HG02840 (cell line): ENCODE measurements around the gene HCN2.

ENCODE experiments used
- ATAC-seq: cut with Tn5 transposase; IDR thresholded peaks from one replicate; pipeline ENCODE4 v1.9.1; 2021; ENCODE audit warnings: mild to moderate bottlenecking, moderate library complexity, moderate number of reproducible peaks; ENCODE audit not compliant: unreplicated experiment, low FRiP score

Gene HCN2

DNA sequence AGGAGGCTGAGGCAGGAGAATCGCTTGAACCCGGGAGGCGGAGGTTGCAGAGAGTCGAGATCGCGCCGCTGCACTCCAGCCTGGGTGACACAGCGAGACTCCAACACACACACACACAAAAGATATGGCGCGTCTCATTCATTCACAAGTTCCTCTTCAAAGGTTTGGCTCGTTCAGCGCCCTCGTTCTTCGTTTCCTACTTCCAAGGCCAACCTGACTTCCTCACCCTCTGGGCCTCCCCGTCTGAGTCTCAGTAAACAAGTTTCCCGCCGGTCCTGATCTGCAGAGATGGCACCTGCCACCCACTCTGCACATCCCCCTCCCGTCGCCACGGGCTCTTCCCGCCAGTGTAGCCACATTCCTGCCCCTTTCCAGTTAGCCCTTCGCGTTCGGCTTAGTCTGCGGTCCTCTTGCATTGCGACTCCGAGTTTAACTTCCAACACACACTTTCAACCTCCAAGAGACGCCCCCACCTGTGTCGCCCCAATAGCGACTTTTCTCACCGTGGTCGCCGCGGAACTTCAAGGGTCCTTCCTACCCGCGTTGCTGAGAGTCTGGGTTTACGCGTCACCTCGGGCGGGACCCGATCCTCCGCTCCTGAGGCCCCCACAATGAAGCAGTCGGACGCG is 18.6 kb upstream of the HCN2 start:
- no peak for ATAC-seq

DNA sequence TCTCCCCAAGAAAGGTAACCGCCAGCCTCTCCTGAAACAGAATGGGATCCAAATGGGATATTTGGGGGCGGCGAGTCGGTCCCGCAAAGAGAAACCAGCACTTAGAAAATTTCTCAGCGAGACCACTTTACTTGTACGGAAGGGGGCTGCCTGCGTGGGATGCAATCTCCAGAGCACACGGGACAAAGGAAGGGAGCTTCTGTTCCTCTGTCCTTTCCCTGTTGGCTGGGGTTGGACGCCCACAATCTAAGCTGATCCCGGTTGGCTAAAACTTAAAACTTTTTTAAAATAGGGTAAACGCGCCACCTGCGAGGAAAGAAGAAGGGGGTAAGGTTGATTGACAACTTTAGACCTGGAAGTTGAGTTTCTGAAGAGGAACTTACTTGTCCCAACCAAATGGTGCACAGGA is 18.1 kb upstream of the HCN2 start:
- no peak for ATAC-seq

DNA sequence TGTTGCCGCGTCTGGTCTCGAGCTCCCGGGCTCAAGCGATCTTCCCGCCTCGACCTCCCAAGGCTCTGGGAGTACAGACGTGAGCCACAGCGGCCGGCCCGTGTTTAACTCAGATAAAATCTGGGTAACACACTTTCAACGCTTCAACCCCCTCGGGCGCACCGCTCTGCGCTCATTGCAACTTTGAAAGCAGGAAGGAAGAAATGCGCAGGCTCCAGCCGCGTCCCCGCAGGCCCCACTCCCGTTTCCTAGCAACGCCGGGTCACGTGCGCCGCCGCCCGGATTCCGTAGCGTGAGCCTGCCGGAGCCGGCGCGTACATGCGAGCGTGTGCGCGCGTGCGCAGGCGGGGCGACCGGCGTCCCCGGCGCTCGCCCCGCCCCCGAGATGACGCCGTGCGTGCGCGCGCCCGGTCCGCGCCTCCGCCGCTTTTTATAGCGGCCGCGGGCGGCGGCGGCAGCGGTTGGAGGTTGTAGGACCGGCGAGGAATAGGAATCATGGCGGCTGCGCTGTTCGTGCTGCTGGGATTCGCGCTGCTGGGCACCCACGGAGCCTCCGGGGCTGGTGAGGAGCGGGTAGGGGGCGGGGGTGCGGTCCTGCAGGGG is 17.4 kb upstream of the HCN2 start, which contains the start of gene BSG:
Gene BSG, plus strand, starts transcription at position 457 of the 603 bp plus-strand sequence. Its CDS starts 39 bp downstream, at position 496.
- peak; percentile 78 for ATAC-seq

DNA sequence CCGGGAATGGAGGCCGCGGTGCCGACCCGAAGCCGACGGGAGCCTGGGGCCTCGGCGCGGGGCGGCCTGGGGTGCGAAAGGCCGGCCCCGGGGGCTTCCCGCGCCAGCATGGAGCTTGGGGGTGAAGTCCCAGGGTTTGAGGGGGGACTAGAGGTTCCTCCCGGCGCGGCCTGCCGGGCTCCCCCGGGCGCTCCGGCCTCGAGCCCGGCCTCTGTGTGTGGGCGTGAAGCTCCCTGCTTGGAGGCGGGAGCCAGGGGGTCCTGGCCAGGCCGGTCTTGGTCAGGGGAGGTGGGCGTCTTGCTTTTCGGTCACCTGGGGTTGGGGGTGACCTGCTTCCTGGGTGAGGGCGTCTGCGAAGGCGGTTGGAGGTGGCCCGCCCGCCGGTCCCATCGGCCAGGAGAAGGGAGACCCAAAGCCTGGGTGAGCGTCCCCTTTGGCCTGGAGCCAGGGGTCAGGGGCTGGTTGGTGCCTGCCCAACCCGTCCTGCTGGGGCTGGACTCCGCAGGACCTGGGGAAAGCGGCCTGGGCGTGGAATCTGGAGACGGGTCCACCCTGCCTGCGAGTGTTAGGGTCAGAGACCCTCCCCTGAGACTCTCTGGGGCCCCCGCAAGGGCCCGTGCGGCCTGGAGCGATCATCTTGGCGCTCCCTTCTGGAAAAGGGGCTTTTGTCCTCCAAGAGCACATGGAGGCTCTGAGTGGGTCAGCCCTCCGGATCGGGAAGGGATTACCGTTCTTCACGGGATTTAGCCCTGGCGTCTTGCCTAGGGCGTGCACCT is 16.8 kb upstream of the HCN2 start:
- peak; percentile 1 for ATAC-seq

DNA sequence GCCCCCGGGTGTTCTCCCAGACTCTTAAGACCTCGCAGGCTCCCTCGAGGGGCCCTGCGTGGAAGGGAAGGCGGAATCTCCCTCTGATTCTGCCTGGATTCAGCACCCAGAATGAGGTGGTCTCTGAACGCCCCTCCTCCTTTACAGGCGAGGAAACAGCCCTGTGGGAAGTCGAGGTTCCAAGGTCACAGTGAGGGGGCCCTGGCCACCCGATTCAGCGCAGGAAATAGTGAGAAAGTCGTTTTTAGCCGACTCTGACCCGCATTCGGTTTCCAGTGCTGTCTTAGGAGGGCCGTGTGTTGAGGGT is 16.2 kb upstream of the HCN2 start:
- ATAC-seq = no peak

DNA sequence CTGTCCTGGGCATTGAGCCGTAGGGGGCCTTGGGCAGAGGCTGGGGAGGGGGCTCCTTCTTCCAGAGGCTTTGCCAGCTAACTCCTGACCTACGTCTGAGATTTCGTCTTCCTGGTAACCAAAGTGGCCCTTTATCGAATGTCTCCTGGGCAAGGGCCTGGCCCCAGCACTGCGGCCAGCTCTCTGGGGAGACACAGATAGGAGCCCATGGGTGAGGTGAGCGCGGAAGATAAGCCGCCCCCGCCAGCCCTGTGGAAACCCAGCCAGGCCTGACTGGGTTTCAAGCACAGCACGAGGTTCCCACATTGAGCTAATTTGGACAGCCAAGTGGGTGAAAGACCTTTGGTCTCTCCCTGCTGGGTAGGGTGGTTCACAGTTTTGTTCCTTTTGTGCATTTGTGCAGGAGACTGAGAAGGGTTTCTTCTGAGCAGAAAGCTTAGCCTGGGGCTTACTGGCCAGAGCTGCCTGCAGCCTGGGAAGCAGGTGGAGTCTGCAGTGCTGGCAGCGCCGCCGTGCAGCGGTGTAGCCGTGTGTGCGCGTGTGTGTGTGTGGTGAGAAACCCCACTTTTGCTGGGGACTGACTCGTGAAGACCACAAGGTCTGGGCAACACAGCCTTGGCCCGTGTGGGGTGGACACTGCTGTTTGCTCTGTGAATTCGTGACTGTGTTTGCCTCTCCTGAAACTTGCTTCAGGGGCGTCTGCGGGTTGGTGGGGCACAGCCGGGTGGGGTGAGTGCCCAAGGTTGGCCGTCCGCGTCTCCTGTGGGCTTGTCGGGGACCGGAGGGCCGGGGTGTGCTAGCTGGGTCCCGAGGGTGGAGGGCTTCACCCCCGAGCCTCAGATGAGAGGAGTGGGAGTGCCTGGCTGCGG is 14.8 kb upstream of the HCN2 start:
- ATAC-seq = no peak

DNA sequence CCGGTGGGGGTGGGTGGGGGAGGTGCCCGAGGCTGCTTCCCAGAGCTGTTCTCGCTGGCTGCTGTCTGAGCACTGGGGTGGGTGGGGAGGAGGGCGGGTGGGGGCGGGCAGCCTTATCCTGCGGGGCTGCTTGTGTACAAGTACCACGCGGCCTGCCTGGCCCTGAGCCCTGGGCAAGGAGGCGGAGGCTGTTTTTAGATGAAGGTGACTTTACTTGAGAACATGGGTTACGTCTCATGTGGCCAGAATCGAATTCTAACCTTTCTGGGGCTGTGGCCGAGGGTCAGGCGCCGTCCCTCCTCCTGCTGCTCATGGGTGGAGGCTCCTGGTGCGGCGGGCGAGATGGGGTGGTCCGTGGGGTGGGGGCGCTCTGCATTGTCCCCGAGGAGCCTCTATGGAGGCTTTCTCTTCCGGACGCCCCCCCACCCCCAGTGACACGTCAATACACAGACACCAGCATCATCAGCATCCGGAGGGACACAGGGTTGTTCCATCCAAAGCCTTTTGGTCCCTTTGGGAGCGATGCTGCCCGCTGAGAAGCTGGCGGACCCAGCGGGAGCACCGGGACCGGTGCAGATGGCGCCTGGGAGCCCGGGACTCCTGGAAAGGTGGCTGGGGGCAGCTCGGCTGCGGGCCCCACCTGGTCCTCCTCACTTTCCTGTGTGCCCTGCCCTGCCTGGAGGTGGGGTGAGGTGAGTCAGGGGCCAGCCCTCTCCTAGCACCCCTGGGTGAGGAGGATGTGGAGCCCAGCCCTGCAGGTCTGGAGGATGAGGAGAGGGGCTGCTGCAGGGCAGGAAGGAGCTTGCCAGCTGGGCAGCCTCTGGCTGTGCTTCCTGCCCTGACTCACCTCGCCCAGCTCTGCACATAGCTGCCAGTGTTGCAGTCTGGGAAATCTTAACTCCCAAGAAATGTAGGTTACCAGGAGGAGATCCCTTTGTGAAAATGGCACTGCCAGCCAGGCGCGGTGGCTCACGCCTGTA is 13.9 kb upstream of the HCN2 start:
- no peak for ATAC-seq

DNA sequence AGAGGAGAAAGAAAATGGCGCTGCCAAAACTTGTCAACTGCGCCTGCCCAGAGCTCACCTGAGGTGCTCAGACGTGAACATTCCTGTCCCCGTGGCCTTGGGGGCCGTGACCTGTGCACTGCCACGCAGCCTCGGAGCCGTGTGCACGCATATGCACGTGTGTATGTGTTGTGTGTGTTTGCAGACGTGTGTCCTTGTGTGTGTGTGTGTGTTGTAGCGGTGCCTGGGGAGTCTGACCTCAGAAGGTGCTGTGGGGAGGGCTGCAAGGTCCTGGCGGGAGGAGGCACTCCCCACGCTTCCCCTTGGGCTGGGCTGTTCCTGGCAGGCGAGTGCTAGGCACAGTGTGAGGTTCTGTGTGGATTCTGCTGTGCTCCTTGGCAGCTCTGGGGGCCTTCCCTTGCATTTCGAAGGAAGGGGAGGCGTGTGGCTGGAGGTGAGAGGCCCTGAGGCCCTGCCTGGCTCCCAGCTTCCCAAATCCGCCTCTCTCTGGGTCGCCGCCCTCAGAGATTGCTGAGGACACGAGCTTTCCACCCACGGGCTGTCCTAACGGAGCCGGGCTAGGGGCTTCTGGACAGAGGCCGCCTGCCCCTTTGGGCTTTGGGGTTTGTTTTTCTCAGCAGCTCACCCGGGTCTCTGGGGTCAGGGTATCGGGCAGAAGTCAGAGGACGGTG is 12.8 kb upstream of the HCN2 start:
- no peak for ATAC-seq

DNA sequence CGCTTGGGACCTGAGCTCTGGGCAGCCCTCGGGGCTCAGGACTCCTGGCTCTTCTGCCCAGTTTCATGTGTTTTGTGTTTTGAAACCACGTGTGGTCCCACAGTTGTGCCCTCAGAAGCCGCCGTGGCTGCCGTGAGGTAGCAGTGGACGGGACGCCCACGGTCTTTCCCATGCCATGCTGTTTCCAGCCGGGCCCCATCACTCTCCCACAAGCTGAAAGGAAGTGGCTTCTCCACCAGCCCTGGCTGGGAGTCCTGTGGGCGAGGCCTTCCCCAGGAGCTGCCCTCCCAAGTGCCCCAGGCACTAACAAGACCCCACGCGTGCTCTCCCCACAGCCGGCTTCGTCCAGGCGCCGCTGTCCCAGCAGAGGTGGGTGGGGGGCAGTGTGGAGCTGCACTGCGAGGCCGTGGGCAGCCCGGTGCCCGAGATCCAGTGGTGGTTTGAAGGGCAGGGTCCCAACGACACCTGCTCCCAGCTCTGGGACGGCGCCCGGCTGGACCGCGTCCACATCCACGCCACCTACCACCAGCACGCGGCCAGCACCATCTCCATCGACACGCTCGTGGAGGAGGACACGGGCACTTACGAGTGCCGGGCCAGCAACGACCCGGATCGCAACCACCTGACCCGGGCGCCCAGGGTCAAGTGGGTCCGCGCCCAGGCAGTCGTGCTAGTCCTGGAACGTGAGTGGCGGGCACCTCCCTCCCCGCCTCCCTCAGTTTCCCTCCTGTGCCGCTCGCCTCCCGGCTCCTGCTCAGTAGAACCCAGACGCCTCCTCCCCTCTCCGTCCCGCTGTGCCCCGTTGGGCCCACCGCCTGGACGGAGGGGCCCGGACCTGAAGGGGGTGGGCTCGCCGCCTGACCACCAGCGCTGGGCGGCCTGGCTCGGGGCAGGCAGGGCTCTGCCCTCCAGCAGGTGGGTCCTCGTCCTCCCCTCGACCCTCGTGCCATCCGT is 12.0 kb upstream of the HCN2 start:
- no peak for ATAC-seq

DNA sequence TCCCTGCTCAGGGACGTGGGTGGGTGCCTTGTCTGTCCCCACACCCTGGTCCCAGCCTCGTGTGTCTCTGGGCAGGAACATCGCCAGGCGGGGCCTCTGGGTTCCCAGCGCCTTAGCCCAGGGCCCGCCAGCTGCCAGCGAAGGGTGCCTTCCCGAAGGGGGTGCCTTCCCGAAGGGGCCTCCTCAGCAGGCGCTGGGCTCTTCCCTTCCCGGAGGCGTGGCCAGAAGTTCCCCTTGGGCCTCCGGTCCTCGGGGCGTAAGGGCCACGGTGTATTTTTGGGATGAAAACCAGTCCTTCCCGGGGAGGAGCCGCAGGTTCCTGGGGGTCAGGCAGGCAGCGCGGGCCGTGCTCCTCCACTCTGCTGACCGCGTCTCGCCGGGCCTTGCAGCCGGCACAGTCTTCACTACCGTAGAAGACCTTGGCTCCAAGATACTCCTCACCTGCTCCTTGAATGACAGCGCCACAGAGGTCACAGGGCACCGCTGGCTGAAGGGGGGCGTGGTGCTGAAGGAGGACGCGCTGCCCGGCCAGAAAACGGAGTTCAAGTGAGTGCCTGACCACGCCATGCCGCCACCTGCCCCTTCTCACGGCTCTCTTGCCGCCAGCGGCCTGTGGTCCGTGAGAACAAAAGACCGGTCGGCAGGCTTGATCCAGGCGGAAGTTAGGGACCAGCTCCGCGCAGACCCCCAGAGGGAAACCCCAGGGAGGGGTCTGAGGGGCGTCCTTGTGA is 10.4 kb upstream of the HCN2 start:
- ATAC-seq = no peak

DNA sequence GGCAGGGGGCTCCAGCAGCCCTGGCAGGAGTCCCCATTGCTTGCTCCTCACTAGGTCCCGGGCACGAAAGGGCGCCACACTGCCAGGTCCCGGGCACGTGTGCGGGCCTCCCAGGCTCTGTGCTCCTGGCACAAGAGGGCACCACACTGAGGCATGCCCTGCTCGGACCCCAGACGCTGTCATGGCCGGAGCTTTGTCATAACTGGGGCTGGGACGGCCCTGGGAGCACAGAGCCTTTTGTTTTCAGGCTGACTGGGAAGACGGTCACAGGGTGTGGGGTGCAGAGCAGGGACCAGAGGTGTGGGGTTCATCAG is 9.9 kb upstream of the HCN2 start:
- ATAC-seq = no peak

DNA sequence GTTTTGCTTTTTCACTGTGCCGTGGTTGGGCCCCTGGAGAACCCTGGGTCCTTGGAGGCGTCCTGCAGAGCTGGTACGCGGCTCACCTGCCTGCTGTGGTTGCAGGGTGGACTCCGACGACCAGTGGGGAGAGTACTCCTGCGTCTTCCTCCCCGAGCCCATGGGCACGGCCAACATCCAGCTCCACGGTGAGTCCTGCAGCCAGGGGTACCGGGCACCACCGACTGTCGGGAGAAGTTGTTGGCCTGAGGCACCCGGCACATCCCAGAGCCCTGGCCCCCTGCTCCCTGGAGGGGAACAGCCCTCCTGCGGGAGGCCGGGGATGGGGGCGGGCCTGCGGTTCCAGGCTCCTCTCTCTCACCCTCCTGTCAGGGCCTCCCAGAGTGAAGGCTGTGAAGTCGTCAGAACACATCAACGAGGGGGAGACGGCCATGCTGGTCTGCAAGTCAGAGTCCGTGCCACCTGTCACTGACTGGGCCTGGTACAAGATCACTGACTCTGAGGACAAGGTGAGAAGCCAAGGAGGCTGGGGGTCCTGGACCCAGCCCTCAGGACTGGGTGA is 9.3 kb upstream of the HCN2 start:
- no peak for ATAC-seq

DNA sequence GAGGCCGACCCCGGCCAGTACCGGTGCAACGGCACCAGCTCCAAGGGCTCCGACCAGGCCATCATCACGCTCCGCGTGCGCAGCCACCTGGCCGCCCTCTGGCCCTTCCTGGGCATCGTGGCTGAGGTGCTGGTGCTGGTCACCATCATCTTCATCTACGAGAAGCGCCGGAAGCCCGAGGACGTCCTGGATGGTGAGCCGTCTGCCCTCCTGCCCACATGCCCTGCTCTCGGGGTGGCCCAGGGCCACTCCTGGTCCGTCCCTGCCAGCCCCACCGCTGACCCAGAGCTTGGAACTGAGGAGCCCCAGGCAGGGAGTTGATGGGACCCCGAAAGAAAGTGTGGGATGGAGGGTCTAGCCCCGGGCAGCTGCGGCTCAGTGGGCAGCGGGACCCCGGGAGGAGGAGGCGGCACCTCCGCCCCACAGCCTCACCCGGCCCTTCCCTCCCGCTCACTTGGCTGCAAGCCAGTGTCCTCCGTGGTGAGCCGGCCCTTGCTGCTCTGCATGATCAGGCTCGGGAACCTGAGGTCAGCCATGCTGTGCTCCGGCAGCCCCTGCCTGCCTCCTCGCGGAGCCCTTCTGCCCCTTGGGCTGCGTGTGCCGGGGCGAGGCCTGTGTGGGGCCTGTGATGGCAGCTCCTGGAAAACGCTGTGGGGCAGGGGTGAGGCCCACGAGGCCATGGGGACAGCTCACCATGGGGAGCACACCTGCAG is 8.1 kb upstream of the HCN2 start:
- ATAC-seq = no peak

DNA sequence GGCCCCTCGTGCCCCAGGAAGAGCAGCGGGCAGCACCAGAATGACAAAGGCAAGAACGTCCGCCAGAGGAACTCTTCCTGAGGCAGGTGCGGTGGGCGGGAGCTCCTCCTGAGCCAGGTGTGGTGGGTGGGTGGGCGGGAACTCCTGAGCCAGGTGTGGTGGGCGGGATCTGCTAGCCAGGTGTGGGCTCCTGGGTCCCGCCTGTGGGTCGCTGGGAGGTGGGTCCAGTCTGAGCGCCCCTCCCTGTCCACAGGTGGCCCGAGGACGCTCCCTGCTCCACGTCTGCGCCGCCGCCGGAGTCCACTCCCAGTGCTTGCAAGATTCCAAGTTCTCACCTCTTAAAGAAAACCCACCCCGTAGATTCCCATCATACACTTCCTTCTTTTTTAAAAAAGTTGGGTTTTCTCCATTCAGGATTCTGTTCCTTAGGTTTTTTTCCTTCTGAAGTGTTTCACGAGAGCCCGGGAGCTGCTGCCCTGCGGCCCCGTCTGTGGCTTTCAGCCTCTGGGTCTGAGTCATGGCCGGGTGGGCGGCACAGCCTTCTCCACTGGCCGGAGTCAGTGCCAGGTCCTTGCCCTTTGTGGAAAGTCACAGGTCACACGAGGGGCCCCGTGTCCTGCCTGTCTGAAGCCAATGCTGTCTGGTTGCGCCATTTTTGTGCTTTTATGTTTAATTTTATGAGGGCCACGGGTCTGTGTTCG is 7.0 kb upstream of the HCN2 start:
- ATAC-seq = no peak

DNA sequence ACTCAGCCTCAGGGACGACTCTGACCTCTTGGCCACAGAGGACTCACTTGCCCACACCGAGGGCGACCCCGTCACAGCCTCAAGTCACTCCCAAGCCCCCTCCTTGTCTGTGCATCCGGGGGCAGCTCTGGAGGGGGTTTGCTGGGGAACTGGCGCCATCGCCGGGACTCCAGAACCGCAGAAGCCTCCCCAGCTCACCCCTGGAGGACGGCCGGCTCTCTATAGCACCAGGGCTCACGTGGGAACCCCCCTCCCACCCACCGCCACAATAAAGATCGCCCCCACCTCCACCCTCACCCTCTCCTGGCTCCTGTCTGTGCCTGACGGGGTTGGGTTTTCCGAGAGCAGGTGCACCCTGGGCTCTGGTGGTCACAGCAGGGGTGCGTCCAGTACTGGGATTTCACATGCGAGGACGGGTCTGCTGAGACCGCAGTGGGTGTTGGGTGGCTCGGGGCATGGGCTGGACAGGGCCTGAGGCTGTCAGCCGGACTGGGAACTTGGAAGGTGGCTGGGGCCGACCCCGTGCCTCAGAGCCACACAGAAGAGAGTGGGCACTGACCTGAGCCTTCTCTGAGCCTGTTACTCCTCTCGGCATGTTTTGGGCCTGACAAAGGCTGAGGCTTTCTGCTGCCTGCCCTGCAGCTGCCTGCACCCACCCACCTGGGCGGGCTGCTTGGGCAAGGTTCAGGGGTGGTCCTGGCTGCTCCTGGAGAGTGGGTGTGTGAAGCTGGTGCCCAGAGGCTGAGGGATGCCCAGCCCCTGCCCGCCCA is 6.3 kb upstream of the HCN2 start:
- ATAC-seq = no peak

DNA sequence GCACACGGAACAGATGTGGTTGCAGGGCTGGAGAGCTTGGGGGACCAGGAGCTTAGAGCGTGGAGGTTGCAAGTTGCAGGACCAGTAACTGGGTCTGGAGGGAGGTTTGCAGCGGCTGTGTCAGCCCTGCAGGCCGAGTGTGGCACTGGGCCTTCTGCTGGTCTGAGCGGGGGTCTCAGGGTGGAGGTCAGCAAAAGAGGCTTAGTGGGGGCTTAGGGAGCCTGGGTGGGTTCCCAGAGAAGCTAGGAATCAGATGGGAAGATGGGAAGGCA is 5.8 kb upstream of the HCN2 start:
- no peak for ATAC-seq
